Heart left ventricle (tissue), 16 donors: ENCODE data around the gene IL1RAPL1. TPM values are rescaled to one million over a fixed set of nuclear protein-coding genes. Genes with fewer than 3 reads are reported as not detected.

Experiments
- ATAC-seq, 4 donors: fragments of 200-7000 bp; cut with Tn5 transposase; one replicate each; pipeline ENCODE4 v1.9.1; 2020 to 2022; ENCODE audit warnings: moderate library complexity in 4 of 4, mild to moderate bottlenecking in 3 of 4, moderate number of reproducible peaks in 1 of 4
- DNase-seq, 5 donors: peaks; one replicate each; pipeline ENCODE4 v3.0.0-alpha.2; 2020
- H3K27ac ChIP-seq, 12 donors: fragments of 200-600 bp; sonication (generic) in 4 of 12; one replicate each; pipeline versions ENCODE4 v1.5.0 to v1.8.0; 2016 to 2022; ENCODE audit warnings: mild to moderate bottlenecking in 2 of 12
- H3K27me3 ChIP-seq, 9 donors: fragments of 200-600 bp; sonication (generic) in 2 of 9; one replicate each; pipeline versions ENCODE4 v1.5.1 to v1.8.0; 2016 to 2022; ENCODE audit warnings: mild to moderate bottlenecking in 3 of 9
- H3K36me3 ChIP-seq, 9 donors: fragments of 200-600 bp; sonication (generic) in 2 of 9; one replicate each; pipeline versions ENCODE4 v1.5.0 to v1.8.0; 2018 to 2022; ENCODE audit warnings: mild to moderate bottlenecking in 2 of 9
- H3K4me1 ChIP-seq, 12 donors: fragments of 200-600 bp; sonication (generic) in 4 of 12; one replicate each; pipeline versions ENCODE4 v1.5.0 to v1.8.0; 2016 to 2022; ENCODE audit warnings: mild to moderate bottlenecking in 3 of 12
- H3K4me3 ChIP-seq, 12 donors: fragments of 200-600 bp; sonication (generic) in 4 of 12; one replicate each; pipeline versions ENCODE4 v1.5.0 to v1.8.0; 2017 to 2022; ENCODE audit warnings: mild to moderate bottlenecking in 9 of 12, moderate library complexity in 4 of 12
- H3K9me3 ChIP-seq, 12 donors: fragments of 200-600 bp; sonication (generic) in 4 of 12; one replicate each; pipeline versions ENCODE4 v1.5.0 to v1.8.0; 2016 to 2022; ENCODE audit warnings: mild to moderate bottlenecking in 1 of 12
- CTCF ChIP-seq, 12 donors: fragments of 200-600 bp; sonication (generic) in 4 of 12; IDR thresholded peaks; one replicate each; pipeline versions ENCODE4 v1.5.0 to v1.8.0; 2018 to 2022; ENCODE audit warnings: antibody characterized with exemption in 12 of 12, mild to moderate bottlenecking in 5 of 12
- POLR2A ChIP-seq, 2 donors: fragments of 450-650 bp; IDR thresholded peaks; one replicate each; pipeline ENCODE4 v1.6.1; 2017; ENCODE audit warnings: antibody characterized with exemption in 2 of 2, mild to moderate bottlenecking in 2 of 2, moderate library complexity in 2 of 2
- WGBS, 4 donors: extraction: QIAGEN DNeasy Blood & Tissue Kit in 2 of 4; methylation state at CpG; one replicate each; pipeline versions ENCODE4 v1.1.5 to v1.1.7; 2013 to 2018; 5-methylcytosine and 5-hydroxymethylcytosine counted together
- intact Hi-C, 10 donors: fragments of 100-400 bp; cut with DNase I; formaldehyde crosslinking; loops; one replicate each; pipeline versions ENCODE4 v1.11.1 to v1.14.2; 2022
- polyA plus RNA-seq, 2 donors: library from polyadenylated mRNA; stranded (reverse); fragments of 200-250 nt; gene quantifications; one replicate each; pipeline ENCODE4 v1.2.3, GENCODE V29; 2013
- total RNA-seq, 9 donors: library from RNA; depleted of rRNA in 2 of 9; stranded (reverse); fragments of >200 nt in 2 of 9; fragmentation: NEBNext Ultra II Directional in 3 of 9; extraction: Animal tissue kit (Norgen Biotek cat#: 25700) in 3 of 9; gene quantifications; one replicate each; pipeline versions ENCODE4 v1.1.0 to v1.2.4, GENCODE V29; 2016 to 2023
- donor health status: ischemic (EF 13 %, LVEDD 7.1; RV severe dilation, severe dysfunction).
- donor health status: healthy with polysubstance abuse.
- donor health status: DM: no; HTN: yes; CAD: no.
- donor health status: DM: no; HTN: no; CAD: no.
- donor health status: ischemic (EF 25% LVEDD 6.9; RV normal size, moderate dysfunction).
- donor health status: ischemic (EF 25% LVEDD 5.7; RV mildly dilated, moderate dysfunction).
- donor health status: healthy.
- donor health status: DM: yes; HTN: yes; CAD: no.
- donor health status: ischemic (EF 35%, LVEDD 5.7; RV mildly dilated, moderate dysfunction).
- donor health status: nonischemic (EF 11% LVEDD 7.7; RV severe dilation, severe dysfunction).
- donor health status: DM: yes; HTN: yes; CAD: no.
- donor health status: PGD.
- donor health status: ischemic (EF 29% LVEDD 5.4; RV normal size, mild dysfunction).
- donor health status: nonischemic (EF 23%, LVEDD 6.1; RV moderate dilation, normal function).

Gene IL1RAPL1
- total and polyA plus RNA-seq, 11 donors: 0.42 to 4.7 (median 2.3) TPM

GRCh38 chrX:29215251-29215650, 628.0 kb downstream of the IL1RAPL1 start:
- Histone ChIP-seq H3K4me1 (no peaks in the 10 kb centered on the region), H3K36me3 (no peaks in the 10 kb centered on the region), H3K4me3 (no peak overlapping the region), H3K27me3 (no peaks in the 10 kb centered on the region), H3K9me3 (peaks cover 0 to 6% (median 0%) of the 10 kb centered on the region in 12 donors), H3K27ac (no peak overlapping the region)
- DNase-seq (no peak), ATAC-seq (no peak)
- intact Hi-C loops: no loop called here
- no peak for TF ChIP-seq CTCF (IDR thresholded peaks at IDR 0.05)
- TF ChIP-seq POLR2A (IDR thresholded peaks at IDR 0.05): no peak
- 77 to 90% (median 86%) methylated on average over 4 of the region's 4 CpGs for WGBS, 4 donors

GRCh38 chrX:29225670-29226069, 638.4 kb downstream of the IL1RAPL1 start:
- Histone ChIP-seq H3K36me3 (no peaks in the 10 kb centered on the region), H3K27me3 (no peaks in the 10 kb centered on the region), H3K4me1 (no peaks in the 10 kb centered on the region), H3K27ac (no peak overlapping the region), H3K9me3 (no peaks in the 10 kb centered on the region), H3K4me3 (no peak overlapping the region)
- DNase-seq (no peak), ATAC-seq (no peak)
- 50 to 80% (median 66%) methylated on average over 2 of the region's 2 CpGs for WGBS, 4 donors
- TF ChIP-seq CTCF (IDR thresholded peaks at IDR 0.05) (no peak), POLR2A (IDR thresholded peaks at IDR 0.05) (no peak)
- intact Hi-C loops: no loop called here

GRCh38 chrX:29229802-29230201, 642.6 kb downstream of the IL1RAPL1 start:
- 53 to 82% (median 69%) methylated on average over 2 of the region's 2 CpGs for WGBS, 4 donors
- H3K36me3 ChIP-seq: no peaks in the 10 kb centered on the region
- TF ChIP-seq CTCF (IDR thresholded peaks at IDR 0.05): no peak
- TF ChIP-seq POLR2A (IDR thresholded peaks at IDR 0.05): no peak
- H3K27me3 ChIP-seq: no peaks in the 10 kb centered on the region
- H3K27ac ChIP-seq: no peak overlapping the region
- H3K9me3 ChIP-seq: no peaks in the 10 kb centered on the region
- intact Hi-C loops: loop anchor here in 1 of 10 donors (10.0 kb wide), 1 partner anchor 645 kb away; the partner anchor contains the start of gene IL1RAPL1
- DNase-seq (no peak), ATAC-seq (no peak)
- no peaks in the 10 kb centered on the region for H3K4me1 ChIP-seq
- no peak overlapping the region for H3K4me3 ChIP-seq

GRCh38 chrX:29231800-29232199, 644.6 kb downstream of the IL1RAPL1 start:
- DNase-seq (no peak), ATAC-seq (no peak)
- Histone ChIP-seq H3K36me3 (no peaks in the 10 kb centered on the region), H3K4me3 (no peak overlapping the region), H3K27ac (no peak overlapping the region), H3K4me1 (no peaks in the 10 kb centered on the region), H3K27me3 (no peaks in the 10 kb centered on the region), H3K9me3 (no peaks in the 10 kb centered on the region)
- TF ChIP-seq CTCF (IDR thresholded peaks at IDR 0.05): peak in 8 of 12 donors; percentile 6 to 34 (median 26)
- TF ChIP-seq POLR2A (IDR thresholded peaks at IDR 0.05): no peak
- intact Hi-C loops: loop anchor here in 1 of 10 donors (10.0 kb wide), 1 partner anchor 647 kb away; the partner anchor contains the start of gene IL1RAPL1
- WGBS, 4 donors: 35 to 59% (median 52%) methylated on average over 2 of the region's 2 CpGs
